ENCODE results near the gene CFAP90. TPM values are rescaled to one million over a fixed set of nuclear protein-coding genes. Genes with fewer than 3 reads are reported as not detected.

Gene CFAP90
- total RNA-seq, 1 donor from 2014 or later: not detected

GRCh38 chr5:7813007-7813406, 37.9 kb downstream of the CFAP90 start:
- Histone ChIP-seq H3K36me3 (ENCODE audit: control insufficient read depth, insufficient read depth, low read length) (no peaks in the 10 kb centered on the region), H3K4me3 (ENCODE audit: low read depth, low read length) (no peak overlapping the region), H3K27me3 (ENCODE audit: control insufficient read depth, insufficient read depth, low read length) (peaks cover 5% of the 10 kb centered on the region)
- TF ChIP-seq CTCF (IDR thresholded peaks at IDR 0.05; ENCODE audit: insufficient read depth, low read length, poor library complexity, severe bottlenecking): no peak
- DNase-seq (ENCODE audit: low read depth): no peak

DNA sequence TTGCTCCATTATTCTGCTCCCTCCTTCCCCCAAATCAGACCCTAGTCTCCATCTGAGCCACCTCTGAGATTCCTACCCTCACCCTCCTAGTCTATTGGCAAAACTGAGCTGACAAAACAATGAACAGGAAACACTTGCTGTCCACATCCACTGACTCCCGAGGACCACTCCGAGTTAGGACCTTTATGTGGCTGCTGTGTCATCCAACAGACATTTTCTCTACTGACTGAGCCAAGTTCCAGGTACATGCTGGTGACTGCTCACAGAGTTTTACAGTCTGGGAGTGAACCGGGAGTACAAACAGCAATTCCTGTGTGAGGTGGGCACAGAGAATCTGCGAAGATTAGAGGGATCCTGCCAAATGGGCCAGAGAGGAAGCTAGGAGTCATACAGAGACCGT, 39.2 kb downstream of the CFAP90 start:
- Histone ChIP-seq H3K27me3 (ENCODE audit: control insufficient read depth, insufficient read depth, low read length) (peaks cover 4% of the 10 kb centered on the region), H3K4me3 (ENCODE audit: low read depth, low read length) (no peak overlapping the region), H3K36me3 (ENCODE audit: control insufficient read depth, insufficient read depth, low read length) (no peaks in the 10 kb centered on the region)
- no peak for TF ChIP-seq CTCF (IDR thresholded peaks at IDR 0.05; ENCODE audit: insufficient read depth, low read length, poor library complexity, severe bottlenecking)
- DNase-seq (ENCODE audit: low read depth): no peak

DNA sequence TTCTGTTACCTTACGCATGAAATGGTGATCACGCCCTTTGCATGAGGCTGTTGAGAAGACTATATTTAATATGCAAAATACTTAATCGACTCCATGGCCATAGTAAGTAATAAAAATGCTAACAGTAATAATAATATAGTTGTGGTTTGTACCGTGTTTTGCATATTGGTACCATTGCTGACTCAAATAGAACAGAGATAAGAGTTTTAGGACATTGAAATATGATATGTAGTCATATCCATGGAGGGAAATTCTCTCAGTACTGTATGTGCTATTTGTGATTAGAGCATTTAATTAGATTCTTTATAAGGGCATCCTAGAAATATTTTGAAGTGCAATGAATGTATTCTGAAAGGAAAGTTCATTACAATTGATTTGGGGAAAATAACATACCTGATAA, 41.9 kb downstream of the CFAP90 start:
- DNase-seq (ENCODE audit: low read depth): no peak

GRCh38 chr5:7805379-7805778, 45.6 kb downstream of the CFAP90 start:
- TF ChIP-seq CTCF (IDR thresholded peaks at IDR 0.05; ENCODE audit: insufficient read depth, low read length, poor library complexity, severe bottlenecking): peak; percentile 42

More for the DNA sequence above, 41.9 kb downstream of the CFAP90 start:
- no peaks in the 10 kb centered on the region for H3K27me3 ChIP-seq (ENCODE audit: control insufficient read depth, insufficient read depth, low read length)
- no peaks in the 10 kb centered on the region for H3K36me3 ChIP-seq (ENCODE audit: control insufficient read depth, insufficient read depth, low read length)
- TF ChIP-seq CTCF (IDR thresholded peaks at IDR 0.05; ENCODE audit: insufficient read depth, low read length, poor library complexity, severe bottlenecking): no peak
- H3K4me3 ChIP-seq (ENCODE audit: low read depth, low read length): no peak overlapping the region

GRCh38 chr5:7803937-7804336, 47.0 kb downstream of the CFAP90 start:
- no peak overlapping the region for H3K4me3 ChIP-seq (ENCODE audit: low read depth, low read length)
- DNase-seq (ENCODE audit: low read depth): no peak
- no peak for TF ChIP-seq CTCF (IDR thresholded peaks at IDR 0.05; ENCODE audit: insufficient read depth, low read length, poor library complexity, severe bottlenecking)
- H3K36me3 ChIP-seq (ENCODE audit: control insufficient read depth, insufficient read depth, low read length): no peaks in the 10 kb centered on the region
- no peaks in the 10 kb centered on the region for H3K27me3 ChIP-seq (ENCODE audit: control insufficient read depth, insufficient read depth, low read length)

More at GRCh38 chr5:7805379-7805778, 45.6 kb downstream of the CFAP90 start:
- no peak overlapping the region for H3K4me3 ChIP-seq (ENCODE audit: low read depth, low read length)
- no peak for DNase-seq (ENCODE audit: low read depth)
- H3K36me3 ChIP-seq (ENCODE audit: control insufficient read depth, insufficient read depth, low read length): no peaks in the 10 kb centered on the region
- no peaks in the 10 kb centered on the region for H3K27me3 ChIP-seq (ENCODE audit: control insufficient read depth, insufficient read depth, low read length)

DNA sequence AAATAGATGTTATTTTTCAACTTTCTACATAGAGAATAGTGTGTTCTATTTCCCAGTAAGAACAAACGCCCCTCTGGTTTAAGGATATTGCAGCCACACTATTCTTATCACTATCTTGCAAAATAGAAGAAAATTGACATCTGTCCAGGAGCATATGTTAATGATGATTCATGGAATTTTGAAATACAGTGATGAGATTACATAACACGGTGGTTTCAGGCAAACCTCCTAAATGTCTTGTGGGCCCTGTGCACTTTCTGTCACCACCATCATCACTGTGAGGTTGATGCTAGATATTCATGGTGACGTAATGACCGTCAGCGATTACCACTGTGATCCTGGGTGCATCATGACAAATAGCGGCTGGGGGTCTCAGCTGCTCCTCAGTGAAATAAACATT, 48.1 kb downstream of the CFAP90 start:
- Histone ChIP-seq H3K36me3 (ENCODE audit: control insufficient read depth, insufficient read depth, low read length) (no peaks in the 10 kb centered on the region), H3K4me3 (ENCODE audit: low read depth, low read length) (no peak overlapping the region), H3K27me3 (ENCODE audit: control insufficient read depth, insufficient read depth, low read length) (no peaks in the 10 kb centered on the region)
- TF ChIP-seq CTCF (IDR thresholded peaks at IDR 0.05; ENCODE audit: insufficient read depth, low read length, poor library complexity, severe bottlenecking): no peak
- no peak for DNase-seq (ENCODE audit: low read depth)
